NCI-H1694 treated with DMSO at 0.1 percent for 48 hours (cell line): ENCODE measurements around the gene TMEM63C.

Experiments
- DNase-seq: peaks from one replicate; lab custom pipeline; 2025; lab: John Stamatoyannopoulos, UW

Gene TMEM63C

GRCh38 chr14:77258566-77258965 lies 77.0 kb downstream of the TMEM63C start:
- no peak for DNase-seq

- no peak for DNase-seq
These were observed 77.6 kb downstream of the TMEM63C start for GRCh38 chr14:77259025-77259715.

GRCh38 chr14:77260199-77260598 lies 78.6 kb downstream of the TMEM63C start:
- DNase-seq: no peak

- no peak for DNase-seq
These were observed 79.0 kb downstream of the TMEM63C start for GRCh38 chr14:77260631-77261030.

GRCh38 chr14:77264466-77265186 lies 83.0 kb downstream of the TMEM63C start:
- peak; percentile 87 for DNase-seq

- DNase-seq: no peak
These were observed 83.6 kb downstream of the TMEM63C start for GRCh38 chr14:77265187-77265515.

GRCh38 chr14:77265561-77266335 lies 84.2 kb downstream of the TMEM63C start:
- peak; percentile 91 for DNase-seq

GRCh38 chr14:77266336-77266735 lies 84.7 kb downstream of the TMEM63C start:
- DNase-seq: no peak

- DNase-seq: peak; percentile 59
These were observed 86.5 kb downstream of the TMEM63C start for GRCh38 chr14:77267937-77268699.

- DNase-seq: peak; percentile 93
These were observed 87.5 kb downstream of the TMEM63C start for GRCh38 chr14:77268989-77269600.

GRCh38 chr14:77270361-77271112 lies 88.9 kb downstream of the TMEM63C start:
- no peak for DNase-seq

- DNase-seq: no peak
These were observed 89.6 kb downstream of the TMEM63C start, which contains the start of gene NGB for GRCh38 chr14:77271113-77271710. NGB (minus strand) TSS chr14:77271206; CDS start chr14:77270937, 269 bp downstream.

GRCh38 chr14:77272261-77272660 lies 90.7 kb downstream of the TMEM63C start:
- no peak for DNase-seq

GRCh38 chr14:77273796-77274195 lies 92.2 kb downstream of the TMEM63C start:
- no peak for DNase-seq

- DNase-seq: peak; percentile 72
These were observed 93.5 kb downstream of the TMEM63C start for GRCh38 chr14:77275041-77275580.

GRCh38 chr14:77275601-77276017 lies 94.0 kb downstream of the TMEM63C start:
- DNase-seq: peak; percentile 97

- no peak for DNase-seq
These were observed 94.8 kb downstream of the TMEM63C start for GRCh38 chr14:77276295-77276935.

- DNase-seq: no peak
These were observed 95.4 kb downstream of the TMEM63C start for GRCh38 chr14:77276959-77277358.

GRCh38 chr14:77278461-77279230 lies 97.0 kb downstream of the TMEM63C start:
- DNase-seq: no peak
